H54 (cell line): ENCODE measurements around the gene GOLGA6D.
"Not testable (repeated sequence)": the region's sequence is repeated elsewhere in the genome, so short reads cannot be mapped to it uniquely, and the experiment has no call there.

Source experiments
- DNase-seq: peaks from one replicate; pipeline ENCODE4 v3.0.0; 2011; ENCODE audit warnings: low spot score, mixed read lengths; ENCODE audit not compliant: insufficient read length
- FAIRE-seq: peaks from 3 replicates; lab custom pipeline; 2011; peaks lifted over from hg19 to GRCh38; lab: Jason Lieb, UNC
- POLR2A ChIP-seq: IDR thresholded peaks from 2 replicates; pipeline ENCODE4 v1.6.1; 2011; ENCODE audit warnings: low read depth, mild to moderate bottlenecking, low read length

The GOLGA6D gene

DNA sequence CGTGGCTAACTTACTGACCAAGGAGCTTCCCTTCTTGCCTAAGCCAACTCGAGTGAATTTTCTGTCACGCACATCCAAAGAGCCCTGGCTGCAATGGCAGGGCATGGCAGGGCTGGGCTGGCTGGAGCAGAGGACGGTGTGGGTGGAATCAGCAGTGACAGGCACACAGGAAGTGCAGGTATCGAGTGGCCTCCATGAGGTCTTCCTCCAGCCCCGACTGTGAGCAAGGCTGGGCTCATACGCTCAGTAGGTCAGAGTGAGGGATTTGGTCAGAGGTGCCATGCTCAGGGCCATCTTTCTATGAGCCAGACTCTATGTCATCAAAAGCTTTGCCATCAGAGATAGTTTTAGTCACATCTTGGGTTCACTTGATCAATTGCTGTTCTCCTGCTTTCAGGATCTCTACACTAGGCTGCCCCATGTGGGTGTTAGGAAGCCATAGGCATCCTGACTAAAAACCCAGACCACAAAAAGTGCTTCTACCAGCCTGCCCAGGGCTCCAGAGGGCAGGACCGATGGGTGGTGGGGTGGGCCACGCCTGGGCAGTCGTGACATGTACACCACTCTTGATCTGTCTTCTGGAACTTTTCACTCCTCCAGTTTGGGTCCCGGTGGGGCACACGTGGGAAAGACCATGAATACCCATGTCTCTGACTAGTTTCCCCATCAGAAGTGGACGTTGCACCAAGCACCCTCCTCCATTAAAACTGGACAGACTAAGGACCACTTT is 30.6 kb downstream of the GOLGA6D start:
- FAIRE-seq (no peak), DNase-seq (no peak)
- TF ChIP-seq POLR2A = no peak

DNA sequence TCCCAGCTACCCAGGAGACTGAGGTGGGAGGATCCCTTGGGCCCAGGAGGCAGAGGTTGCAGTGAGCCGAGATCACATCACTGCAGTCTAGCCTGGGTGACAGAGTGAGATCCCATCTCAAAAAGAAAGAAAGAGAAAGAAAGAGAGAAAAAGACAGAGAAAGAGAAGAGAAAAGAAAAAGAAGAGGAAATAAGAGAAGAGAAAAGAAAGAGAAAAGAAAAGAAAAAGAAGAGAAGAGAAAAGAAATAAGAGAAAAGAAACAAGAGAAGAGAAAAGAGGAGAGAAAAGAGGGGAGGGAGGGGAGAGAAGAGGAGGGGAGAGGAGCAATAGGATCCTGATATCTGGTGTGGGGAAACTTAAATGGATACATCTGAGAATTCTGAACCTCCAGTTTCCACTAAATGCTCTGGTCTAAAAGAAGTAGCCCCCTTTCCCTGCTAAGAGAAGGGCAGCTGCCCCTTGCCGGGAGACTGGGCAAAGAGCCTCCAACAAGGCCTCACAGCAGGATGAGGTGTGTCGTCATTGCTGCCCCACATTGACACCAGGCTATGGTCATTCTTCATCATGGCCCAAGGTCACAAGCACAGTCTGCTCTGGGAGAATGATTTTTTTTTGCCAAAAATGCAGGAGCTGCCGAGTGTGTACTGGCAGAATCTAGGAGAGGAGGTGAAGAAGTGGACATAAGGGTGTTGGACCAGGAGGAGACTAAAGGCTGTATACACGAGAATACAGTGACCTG is 32.1 kb downstream of the GOLGA6D start:
- DNase-seq (no peak), FAIRE-seq (no peak)
- no peak for TF ChIP-seq POLR2A

DNA sequence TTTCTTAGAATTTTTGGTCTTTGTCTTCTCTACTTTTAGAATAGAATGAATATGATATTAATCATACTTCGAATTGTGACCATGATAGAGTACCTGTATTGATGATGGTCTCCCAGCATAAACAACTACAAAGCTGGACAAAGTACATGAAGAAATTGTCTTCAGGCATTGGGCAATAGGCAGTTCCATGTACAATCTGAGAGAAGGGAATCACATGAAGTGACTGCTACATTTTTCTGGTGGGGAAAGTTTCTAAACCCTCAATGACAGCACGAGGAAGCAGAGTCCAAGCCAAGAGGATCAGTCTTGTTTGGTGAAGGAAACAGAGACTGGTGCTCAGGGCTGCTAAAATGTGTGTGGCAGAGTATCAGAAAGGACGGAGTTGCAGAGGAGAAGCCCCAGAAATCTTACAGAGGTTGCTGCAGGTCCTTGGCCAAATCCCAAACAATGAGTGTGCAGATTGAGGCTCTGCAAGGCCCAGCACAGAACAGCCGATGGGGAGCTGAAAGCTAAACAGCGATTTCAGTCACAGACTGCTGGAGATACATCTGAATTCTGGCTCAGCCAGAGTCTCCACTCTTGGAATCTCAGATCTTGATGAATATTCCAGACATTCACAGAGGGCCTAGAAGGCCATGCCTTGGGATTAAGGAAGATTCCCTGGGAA is 36.7 kb downstream of the GOLGA6D start:
- FAIRE-seq, DNase-seq: not testable (repeated sequence)

DNA sequence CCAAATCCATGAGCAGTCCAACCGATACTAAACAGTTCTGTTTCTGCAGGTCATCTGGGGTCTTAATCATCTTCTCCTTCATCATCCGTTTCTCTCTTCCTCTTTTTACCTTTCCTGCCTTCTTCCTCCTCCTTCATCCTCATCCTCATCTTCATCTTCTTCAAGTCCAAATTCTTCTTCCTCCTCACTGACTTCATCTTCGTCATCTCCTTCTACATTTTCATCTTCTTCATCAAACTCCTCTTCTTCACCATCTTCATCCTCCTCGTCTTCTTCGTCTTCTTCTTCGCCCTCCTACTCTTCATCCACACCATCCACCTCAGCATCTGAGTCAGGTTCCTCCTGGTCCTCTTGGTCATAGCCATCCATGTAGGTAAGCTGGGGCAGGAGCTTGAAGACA is 39.1 kb downstream of the GOLGA6D start:
- DNase-seq (no peak), FAIRE-seq (no peak)
- no peak for TF ChIP-seq POLR2A

DNA sequence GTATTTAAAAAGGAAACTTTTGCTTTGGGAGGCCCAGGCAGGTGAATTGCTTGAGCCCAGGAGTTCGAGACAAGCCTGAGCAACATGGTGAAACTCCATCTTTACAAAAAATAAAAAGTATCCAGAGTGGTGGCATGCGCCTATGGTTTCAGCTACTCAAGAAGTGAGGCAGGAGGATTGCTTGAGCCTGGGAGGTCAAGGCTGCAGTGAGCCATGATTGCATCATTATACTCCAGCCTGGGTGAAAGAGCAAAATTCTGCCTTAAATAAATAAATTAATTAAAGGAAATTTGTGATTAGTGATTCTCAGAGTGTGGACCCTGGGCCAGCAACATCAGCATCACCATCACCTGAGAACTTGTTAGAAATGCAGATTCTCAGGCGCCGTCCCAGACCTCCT is 43.3 kb downstream of the GOLGA6D start:
- FAIRE-seq (no peak), DNase-seq (no peak)
- no peak for TF ChIP-seq POLR2A

DNA sequence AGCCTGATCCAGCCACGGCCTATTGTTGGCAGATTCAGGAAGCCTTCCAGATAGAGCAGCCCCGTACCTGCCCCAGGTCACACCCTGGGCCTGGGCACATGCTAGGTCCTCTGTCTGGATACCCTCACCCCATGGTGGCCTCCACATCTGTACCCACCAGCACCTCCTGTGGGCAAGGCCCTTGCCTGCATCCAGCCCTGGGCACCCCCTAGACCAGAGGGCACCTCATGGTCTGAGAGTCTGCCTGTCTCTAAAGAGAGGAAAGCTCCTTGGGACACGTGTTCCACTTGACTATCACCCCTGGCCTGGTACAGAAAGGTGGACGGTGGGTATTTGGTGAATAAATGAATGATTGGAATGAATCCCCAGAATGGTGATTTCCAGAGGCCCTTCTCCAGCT is 44.4 kb downstream of the GOLGA6D start:
- FAIRE-seq (no peak), DNase-seq (no peak)
- no peak for TF ChIP-seq POLR2A

DNA sequence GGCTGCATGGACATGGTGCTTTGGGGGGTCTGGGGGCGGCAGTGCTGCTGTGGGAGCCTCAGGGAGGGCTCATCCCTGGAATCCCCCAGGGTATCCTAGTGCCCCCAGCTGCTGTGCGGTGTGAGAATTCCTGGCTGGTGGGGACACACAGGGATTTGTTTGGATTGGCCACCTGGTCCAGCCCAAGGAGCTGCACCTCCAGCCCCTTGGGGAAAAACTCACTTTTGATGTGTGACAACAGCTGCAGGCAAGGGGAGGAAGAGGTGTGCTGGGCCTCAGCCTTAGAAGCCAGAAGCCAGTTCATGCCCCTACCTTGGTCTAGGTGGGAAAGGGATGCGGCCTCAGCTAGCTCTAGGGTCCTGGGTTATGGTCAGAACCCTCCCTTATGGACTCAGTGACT is 44.9 kb downstream of the GOLGA6D start:
- DNase-seq (no peak), FAIRE-seq (no peak)
- TF ChIP-seq POLR2A = no peak

DNA sequence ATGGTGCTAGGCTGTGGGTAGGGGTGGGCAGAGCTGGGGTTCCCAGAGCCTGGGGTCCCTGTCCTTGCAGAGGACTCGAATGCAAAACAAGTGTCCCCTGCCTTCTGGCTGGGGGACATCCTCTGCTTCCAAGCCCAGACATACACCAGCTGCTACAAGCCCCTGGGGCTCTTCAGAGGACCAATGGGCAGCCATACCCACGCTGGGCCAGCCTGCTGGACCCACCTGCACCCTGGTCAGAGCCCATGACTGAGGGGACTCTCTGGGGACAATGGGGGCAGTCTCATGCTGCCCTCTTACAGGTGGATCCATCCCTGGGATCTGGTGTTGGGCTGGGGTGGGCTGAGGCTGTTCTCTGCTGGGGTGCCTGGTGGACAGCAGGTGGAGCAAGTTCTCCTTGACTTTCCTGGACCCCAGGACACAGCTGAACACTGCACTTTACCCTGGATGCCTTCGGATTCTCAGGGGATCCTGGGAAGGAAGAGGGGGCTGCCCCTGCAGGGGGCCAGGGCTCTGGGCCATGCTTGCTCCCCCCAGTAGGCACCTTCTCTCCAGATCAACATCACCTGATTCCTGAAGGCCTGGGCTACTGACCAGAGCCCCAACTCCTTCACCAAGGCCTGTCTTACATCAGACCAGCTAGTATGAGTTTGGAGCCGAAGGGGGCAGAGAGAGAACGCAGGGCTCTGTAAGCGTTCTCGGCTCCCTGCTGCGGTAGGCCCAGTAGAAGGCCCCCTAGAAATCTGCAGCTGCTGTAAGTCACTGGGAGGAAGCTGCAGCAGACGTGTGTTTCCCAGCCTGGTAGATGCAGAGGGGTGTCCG is 46.1 kb downstream of the GOLGA6D start:
- no peak for FAIRE-seq
- no peak for DNase-seq

DNA sequence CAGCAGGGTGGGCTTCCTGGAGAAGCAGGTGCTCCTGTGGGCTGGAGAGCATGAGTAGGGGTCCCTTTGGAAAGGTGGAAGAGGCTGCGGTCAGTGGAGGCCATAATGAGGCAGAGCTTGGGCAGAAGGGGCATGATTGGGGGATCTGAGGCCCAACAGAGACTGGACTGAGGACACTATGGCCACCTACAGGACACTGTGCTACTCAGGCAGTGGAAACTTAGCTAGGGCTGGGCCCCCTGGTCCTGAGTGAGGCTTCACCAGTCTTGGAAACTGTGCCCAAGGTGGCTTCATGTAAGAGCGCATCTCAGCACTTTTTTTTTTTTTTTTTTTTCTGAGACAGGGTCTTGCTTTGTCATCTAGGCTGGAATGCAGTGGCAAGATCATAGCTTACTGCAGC is 46.9 kb downstream of the GOLGA6D start:
- TF ChIP-seq POLR2A = no peak
- FAIRE-seq (no peak), DNase-seq (no peak)

More for the DNA sequence above, 46.1 kb downstream of the GOLGA6D start:
- no peak for TF ChIP-seq POLR2A

DNA sequence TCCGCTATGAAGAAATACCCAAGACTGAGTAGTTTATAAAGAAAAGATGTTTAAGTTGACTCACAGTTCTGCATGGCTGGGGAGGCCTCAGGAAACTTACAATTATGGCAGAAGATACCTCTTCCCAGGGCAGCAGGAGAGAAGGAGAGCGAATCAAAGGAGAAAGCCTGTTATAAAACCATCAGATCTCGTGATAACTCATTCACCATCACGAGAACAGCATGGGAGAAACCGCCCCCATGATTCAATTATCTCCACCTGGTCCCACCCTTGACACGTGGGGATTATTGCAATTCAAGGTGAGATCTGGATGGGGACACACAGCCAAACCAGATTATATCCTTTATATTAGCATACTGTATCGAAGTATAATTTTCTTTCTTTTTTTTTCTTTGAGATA is 49.5 kb downstream of the GOLGA6D start:
- FAIRE-seq, DNase-seq: not testable (repeated sequence)

DNA sequence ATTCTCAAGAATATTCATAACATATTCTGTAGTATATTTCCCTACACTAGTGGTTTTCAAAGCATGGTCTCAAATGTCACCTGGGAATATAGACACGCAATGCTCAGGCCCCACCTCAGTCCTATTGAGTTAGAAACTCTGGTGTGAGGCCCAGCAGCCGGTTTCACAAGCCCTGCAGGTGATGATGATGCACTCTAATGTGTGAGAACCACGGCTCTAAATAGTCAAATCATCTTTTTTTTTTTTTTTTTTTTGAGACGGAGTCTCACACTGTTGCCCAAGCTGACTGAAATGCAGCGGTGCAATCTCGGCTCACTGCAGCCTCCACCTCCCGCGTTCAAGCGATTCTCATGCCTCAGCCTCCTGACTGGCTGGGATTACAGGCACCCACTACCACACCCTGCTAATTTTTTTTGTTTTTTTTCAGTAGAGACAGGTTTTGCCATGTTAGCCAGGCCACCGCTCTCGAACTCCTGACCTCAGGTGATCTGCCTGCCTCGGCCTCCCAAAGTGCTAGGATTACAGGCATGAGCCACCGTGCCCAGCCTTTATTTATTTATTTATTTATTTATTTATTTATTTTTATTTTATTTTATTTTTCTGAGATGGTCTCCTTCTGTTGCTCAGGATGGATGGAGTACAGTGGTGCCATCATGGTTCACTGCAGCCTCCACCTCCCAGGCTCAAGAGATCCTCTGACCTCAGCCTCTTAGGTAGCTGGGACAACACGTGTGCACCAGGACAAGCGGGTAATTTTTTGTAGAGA is 51.2 kb downstream of the GOLGA6D start:
- not testable (repeated sequence) for FAIRE-seq, DNase-seq

DNA sequence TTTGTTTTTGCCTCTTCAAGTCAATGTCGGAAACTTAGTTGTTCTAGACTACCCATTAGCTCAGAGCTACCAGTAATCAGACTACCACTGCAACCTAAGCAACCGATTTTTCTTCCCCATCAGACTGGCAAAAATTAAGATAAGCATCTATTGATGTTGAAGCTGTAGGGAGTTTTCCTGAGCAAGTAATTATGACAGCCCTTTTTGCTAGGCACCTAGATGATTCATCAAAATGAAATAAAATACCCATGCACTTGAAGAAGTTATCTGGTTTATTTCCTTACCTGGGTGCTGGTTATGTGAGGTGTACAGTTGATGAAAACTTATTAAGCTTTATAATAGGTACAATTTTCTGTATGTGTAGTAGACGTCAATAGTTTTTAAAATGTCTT is 52.7 kb downstream of the GOLGA6D start:
- TF ChIP-seq POLR2A = no peak
- FAIRE-seq (no peak), DNase-seq (no peak)

DNA sequence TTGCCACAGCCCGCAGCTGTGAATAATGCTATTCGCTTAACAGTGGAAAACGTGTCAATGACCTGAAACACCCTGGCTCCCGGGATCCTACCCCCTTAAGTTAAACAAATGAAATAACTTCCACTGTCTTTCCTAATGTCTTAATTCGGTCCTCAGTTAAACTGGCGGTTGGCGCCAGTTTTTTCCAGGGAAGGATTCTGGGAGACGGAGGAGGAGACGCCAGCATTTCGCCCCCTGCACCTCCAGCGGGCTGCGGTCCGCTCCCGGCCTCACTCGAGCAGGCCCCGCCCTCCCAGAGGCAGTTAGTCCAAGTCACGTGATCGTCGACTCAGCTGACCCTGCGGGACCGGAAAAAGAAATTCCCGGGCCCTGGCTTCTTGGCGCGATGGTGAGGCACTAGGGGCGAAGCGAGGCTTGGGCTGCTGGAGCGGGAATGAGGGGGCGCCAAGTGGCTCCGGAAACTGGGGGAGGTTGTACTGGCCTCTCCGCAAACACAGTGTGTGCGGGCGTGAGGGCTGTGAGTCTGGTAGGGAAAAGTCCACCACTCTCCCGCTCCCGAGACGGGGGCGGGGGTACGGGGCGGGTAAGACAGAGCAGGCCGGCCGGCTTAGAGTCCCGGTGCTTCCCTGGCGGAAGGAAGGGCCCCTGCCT is 53.2 kb downstream of the GOLGA6D start, which contains the start of gene COMMD4:
Gene COMMD4, plus strand, starts transcription at position 359 of the 651 bp plus-strand sequence. Its CDS starts 27 bp downstream, at position 386.
- FAIRE-seq (no peak), DNase-seq (peak; percentile 44)
- peak; percentile 61 for TF ChIP-seq POLR2A
